ENCODE measurements around the gene TSC22D4. TPM values are rescaled to one million over a fixed set of nuclear protein-coding genes. Genes with fewer than 3 reads are reported as not detected.

The TSC22D4 gene
- total and polyA plus RNA-seq, 4 donors, result 5.5 to 21.2 (median 11.4) TPM

- Histone ChIP-seq H3K4me3 (ENCODE audit: low read depth in 1 of 3, low read length in 3 of 3) (no peak overlapping the region), H3K27ac (ENCODE audit: low read depth in 1 of 2, low read length in 2 of 2) (no peak overlapping the region), H3K4me1 (ENCODE audit: control insufficient read depth in 4 of 4, insufficient read depth in 4 of 4, low read length in 3 of 4) (peaks cover 0 to 6% (median 3%) of the 10 kb centered on the region in 4 donors), H3K9me3 (ENCODE audit: control insufficient read depth in 4 of 4, low read length in 3 of 4) (no peaks in the 10 kb centered on the region), H3K27me3 (ENCODE audit: control insufficient read depth in 4 of 4, insufficient read depth in 4 of 4, low read length in 3 of 4) (no peaks in the 10 kb centered on the region), H3K9ac (ENCODE audit: low read depth in 1 of 2, low read length in 2 of 2) (no peak overlapping the region), H3K36me3 (ENCODE audit: control insufficient read depth in 4 of 4, insufficient read depth in 3 of 4, low read depth in 1 of 4, low read length in 3 of 4) (no peaks in the 10 kb centered on the region)
- TF ChIP-seq ZBTB33 (IDR thresholded peaks at IDR 0.05), result no peak
- TF ChIP-seq TAF1 (conservative IDR thresholded peaks at IDR 0.05), result no peak
- DNase-seq (ENCODE audit: low spot score), result no peak
- WGBS, result 98% methylated on average over 5 of the region's 5 CpGs
Measured at GRCh38 chr7:100491192-100491578, 12.2 kb upstream of the TSC22D4 start.

GRCh38 chr7:100490483-100491191, 11.6 kb upstream of the TSC22D4 start:
- Histone ChIP-seq H3K9ac (ENCODE audit: low read depth in 1 of 2, low read length in 2 of 2) (no peak overlapping the region), H3K27me3 (ENCODE audit: control insufficient read depth in 4 of 4, insufficient read depth in 4 of 4, low read length in 3 of 4) (no peaks in the 10 kb centered on the region), H3K4me3 (ENCODE audit: low read depth in 1 of 3, low read length in 3 of 3) (no peak overlapping the region), H3K9me3 (ENCODE audit: control insufficient read depth in 4 of 4, low read length in 3 of 4) (no peaks in the 10 kb centered on the region), H3K27ac (ENCODE audit: low read depth in 1 of 2, low read length in 2 of 2) (no peak overlapping the region), H3K4me1 (ENCODE audit: control insufficient read depth in 4 of 4, insufficient read depth in 4 of 4, low read length in 3 of 4) (peaks cover 0 to 6% (median 3%) of the 10 kb centered on the region in 4 donors), H3K36me3 (ENCODE audit: control insufficient read depth in 4 of 4, insufficient read depth in 3 of 4, low read depth in 1 of 4, low read length in 3 of 4) (no peaks in the 10 kb centered on the region)
- DNase-seq (ENCODE audit: low spot score), result no peak
- 93% methylated on average over 25 of the region's 25 CpGs for WGBS
- TF ChIP-seq RAD21 (IDR thresholded peaks at IDR 0.05), result no peak
- TF ChIP-seq, protein P1, sequence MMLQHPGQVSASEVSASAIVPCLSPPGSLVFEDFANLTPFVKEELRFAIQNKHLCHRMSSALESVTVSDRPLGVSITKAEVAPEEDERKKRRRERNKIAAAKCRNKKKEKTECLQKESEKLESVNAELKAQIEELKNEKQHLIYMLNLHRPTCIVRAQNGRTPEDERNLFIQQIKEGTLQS (IDR thresholded peaks at IDR 0.05), result no peak
- TF ChIP-seq ZBTB33 (IDR thresholded peaks at IDR 0.05), result no peak
- TF ChIP-seq SP1 (IDR thresholded peaks at IDR 0.05), result no peak
- no peak for TF ChIP-seq RXRA (IDR thresholded peaks at IDR 0.05)
- TF ChIP-seq HNF4A (conservative IDR thresholded peaks at IDR 0.05), result no peak
- TF ChIP-seq FOXA2 (IDR thresholded peaks at IDR 0.05), result no peak

- H3K4me3 ChIP-seq (ENCODE audit: low read depth in 1 of 3, low read length in 3 of 3), result no peak overlapping the region
- H3K9me3 ChIP-seq (ENCODE audit: control insufficient read depth in 4 of 4, low read length in 3 of 4), result no peaks in the 10 kb centered on the region
- TF ChIP-seq ZBTB33 (IDR thresholded peaks at IDR 0.05) (no peak), HNF4A (conservative IDR thresholded peaks at IDR 0.05) (no peak), NR2F2 (IDR thresholded peaks at IDR 0.05) (no peak), YY1 (IDR thresholded peaks at IDR 0.05) (no peak), TAF1 (conservative IDR thresholded peaks at IDR 0.05) (no peak), JUND (IDR thresholded peaks at IDR 0.05) (no peak)
- TF ChIP-seq, protein P1 (IDR thresholded peaks at IDR 0.05), result no peak
- TF ChIP-seq, protein P2, sequence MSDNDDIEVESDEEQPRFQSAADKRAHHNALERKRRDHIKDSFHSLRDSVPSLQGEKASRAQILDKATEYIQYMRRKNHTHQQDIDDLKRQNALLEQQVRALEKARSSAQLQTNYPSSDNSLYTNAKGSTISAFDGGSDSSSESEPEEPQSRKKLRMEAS (IDR thresholded peaks at IDR 0.05), result no peak
- TF ChIP-seq, protein P3, sequence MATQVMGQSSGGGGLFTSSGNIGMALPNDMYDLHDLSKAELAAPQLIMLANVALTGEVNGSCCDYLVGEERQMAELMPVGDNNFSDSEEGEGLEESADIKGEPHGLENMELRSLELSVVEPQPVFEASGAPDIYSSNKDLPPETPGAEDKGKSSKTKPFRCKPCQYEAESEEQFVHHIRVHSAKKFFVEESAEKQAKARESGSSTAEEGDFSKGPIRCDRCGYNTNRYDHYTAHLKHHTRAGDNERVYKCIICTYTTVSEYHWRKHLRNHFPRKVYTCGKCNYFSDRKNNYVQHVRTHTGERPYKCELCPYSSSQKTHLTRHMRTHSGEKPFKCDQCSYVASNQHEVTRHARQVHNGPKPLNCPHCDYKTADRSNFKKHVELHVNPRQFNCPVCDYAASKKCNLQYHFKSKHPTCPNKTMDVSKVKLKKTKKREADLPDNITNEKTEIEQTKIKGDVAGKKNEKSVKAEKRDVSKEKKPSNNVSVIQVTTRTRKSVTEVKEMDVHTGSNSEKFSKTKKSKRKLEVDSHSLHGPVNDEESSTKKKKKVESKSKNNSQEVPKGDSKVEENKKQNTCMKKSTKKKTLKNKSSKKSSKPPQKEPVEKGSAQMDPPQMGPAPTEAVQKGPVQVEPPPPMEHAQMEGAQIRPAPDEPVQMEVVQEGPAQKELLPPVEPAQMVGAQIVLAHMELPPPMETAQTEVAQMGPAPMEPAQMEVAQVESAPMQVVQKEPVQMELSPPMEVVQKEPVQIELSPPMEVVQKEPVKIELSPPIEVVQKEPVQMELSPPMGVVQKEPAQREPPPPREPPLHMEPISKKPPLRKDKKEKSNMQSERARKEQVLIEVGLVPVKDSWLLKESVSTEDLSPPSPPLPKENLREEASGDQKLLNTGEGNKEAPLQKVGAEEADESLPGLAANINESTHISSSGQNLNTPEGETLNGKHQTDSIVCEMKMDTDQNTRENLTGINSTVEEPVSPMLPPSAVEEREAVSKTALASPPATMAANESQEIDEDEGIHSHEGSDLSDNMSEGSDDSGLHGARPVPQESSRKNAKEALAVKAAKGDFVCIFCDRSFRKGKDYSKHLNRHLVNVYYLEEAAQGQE (IDR thresholded peaks at IDR 0.05), result no peak
- no peaks in the 10 kb centered on the region for H3K36me3 ChIP-seq (ENCODE audit: control insufficient read depth in 4 of 4, insufficient read depth in 3 of 4, low read depth in 1 of 4, low read length in 3 of 4)
- H3K27me3 ChIP-seq (ENCODE audit: control insufficient read depth in 4 of 4, insufficient read depth in 4 of 4, low read length in 3 of 4), result no peaks in the 10 kb centered on the region
- H3K9ac ChIP-seq (ENCODE audit: low read depth in 1 of 2, low read length in 2 of 2), result no peak overlapping the region
- peak; percentile 52 for DNase-seq (ENCODE audit: low spot score)
- WGBS, result 68% methylated on average over 9 of the region's 9 CpGs
- H3K4me1 ChIP-seq (ENCODE audit: control insufficient read depth in 4 of 4, insufficient read depth in 4 of 4, low read length in 3 of 4), result peaks cover 0 to 6% (median 4%) of the 10 kb centered on the region in 4 donors
- no peak overlapping the region for H3K27ac ChIP-seq (ENCODE audit: low read depth in 1 of 2, low read length in 2 of 2)
Measured at GRCh38 chr7:100489824-100490223, 10.8 kb upstream of the TSC22D4 start.

Data from liver (tissue), 9 donors.